Ovary (tissue), 3 donors: ENCODE results near the gene AFAP1.

ENCODE experiments used
- EP300 ChIP-seq: sonication (generic); formaldehyde crosslinking; IDR thresholded peaks from one replicate; pipeline ENCODE4 v1.6.1; 2017; ENCODE audit warnings: antibody characterized with exemption
- POLR2A ChIP-seq: fragments of 450-650 bp; IDR thresholded peaks from one replicate; pipeline ENCODE4 v1.6.1; 2017; ENCODE audit warnings: antibody characterized with exemption, mild to moderate bottlenecking, moderate library complexity
- TF ChIP-seq, protein P1 (sequence below), 3 donors: fragments of 450-650 bp in 2 of 3; fragments of 200-600 bp in 1 of 3; IDR thresholded peaks; one replicate each; pipeline versions ENCODE4 v1.5.1 to v1.8.0; 2016 to 2022; ENCODE audit warnings: antibody characterized with exemption in 3 of 3, mild to moderate bottlenecking in 1 of 3
- donor health status: DM: no; HTN: no; CAD: no.

DNA sequence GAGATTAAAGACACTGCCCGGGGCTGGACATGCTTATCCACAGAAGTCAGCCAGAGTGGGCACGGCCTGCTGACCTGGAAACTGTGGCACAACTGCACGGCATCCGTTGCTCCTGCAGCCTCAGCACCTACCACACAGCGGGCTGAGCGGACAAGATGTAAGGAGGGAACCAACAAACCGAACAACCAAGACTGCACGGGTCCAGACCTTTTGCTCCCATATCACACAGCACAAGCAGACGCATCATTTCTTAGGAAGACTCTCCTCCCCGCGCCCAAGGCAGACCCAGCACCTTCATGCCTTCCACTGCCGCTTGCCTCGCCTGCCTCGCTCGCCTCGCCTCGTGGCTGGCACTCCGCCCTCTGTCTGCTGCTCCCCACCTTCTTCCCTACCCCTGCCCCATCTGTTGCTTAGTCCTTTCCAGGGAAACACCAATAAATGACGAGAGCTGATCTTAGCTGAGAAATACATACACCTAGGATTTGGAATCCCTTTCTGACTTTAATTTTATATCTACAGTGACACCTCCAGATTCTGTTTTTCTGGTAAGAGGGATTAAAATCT lies 79.0 kb downstream of the AFAP1 start:
- TF ChIP-seq, protein P1, sequence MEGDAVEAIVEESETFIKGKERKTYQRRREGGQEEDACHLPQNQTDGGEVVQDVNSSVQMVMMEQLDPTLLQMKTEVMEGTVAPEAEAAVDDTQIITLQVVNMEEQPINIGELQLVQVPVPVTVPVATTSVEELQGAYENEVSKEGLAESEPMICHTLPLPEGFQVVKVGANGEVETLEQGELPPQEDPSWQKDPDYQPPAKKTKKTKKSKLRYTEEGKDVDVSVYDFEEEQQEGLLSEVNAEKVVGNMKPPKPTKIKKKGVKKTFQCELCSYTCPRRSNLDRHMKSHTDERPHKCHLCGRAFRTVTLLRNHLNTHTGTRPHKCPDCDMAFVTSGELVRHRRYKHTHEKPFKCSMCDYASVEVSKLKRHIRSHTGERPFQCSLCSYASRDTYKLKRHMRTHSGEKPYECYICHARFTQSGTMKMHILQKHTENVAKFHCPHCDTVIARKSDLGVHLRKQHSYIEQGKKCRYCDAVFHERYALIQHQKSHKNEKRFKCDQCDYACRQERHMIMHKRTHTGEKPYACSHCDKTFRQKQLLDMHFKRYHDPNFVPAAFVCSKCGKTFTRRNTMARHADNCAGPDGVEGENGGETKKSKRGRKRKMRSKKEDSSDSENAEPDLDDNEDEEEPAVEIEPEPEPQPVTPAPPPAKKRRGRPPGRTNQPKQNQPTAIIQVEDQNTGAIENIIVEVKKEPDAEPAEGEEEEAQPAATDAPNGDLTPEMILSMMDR (IDR thresholded peaks at IDR 0.05): no peak
- TF ChIP-seq EP300: no peak
- TF ChIP-seq POLR2A: no peak
